Cardiac atrium fibroblast (primary cell): ENCODE measurements around the gene NFKBIZ. TPM values are rescaled to one million over a fixed set of nuclear protein-coding genes. Genes with fewer than 3 reads are reported as not detected.

ENCODE experiments used
- total RNA-seq: library from RNA; depleted of rRNA; stranded (reverse); fragments of >200 nt; gene quantifications from 2 replicates; pipeline ENCODE4 v1.2.3, GENCODE V29; 2015

The NFKBIZ gene, protein sequence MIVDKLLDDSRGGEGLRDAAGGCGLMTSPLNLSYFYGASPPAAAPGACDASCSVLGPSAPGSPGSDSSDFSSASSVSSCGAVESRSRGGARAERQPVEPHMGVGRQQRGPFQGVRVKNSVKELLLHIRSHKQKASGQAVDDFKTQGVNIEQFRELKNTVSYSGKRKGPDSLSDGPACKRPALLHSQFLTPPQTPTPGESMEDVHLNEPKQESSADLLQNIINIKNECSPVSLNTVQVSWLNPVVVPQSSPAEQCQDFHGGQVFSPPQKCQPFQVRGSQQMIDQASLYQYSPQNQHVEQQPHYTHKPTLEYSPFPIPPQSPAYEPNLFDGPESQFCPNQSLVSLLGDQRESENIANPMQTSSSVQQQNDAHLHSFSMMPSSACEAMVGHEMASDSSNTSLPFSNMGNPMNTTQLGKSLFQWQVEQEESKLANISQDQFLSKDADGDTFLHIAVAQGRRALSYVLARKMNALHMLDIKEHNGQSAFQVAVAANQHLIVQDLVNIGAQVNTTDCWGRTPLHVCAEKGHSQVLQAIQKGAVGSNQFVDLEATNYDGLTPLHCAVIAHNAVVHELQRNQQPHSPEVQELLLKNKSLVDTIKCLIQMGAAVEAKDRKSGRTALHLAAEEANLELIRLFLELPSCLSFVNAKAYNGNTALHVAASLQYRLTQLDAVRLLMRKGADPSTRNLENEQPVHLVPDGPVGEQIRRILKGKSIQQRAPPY
- total RNA-seq = 39.2 and 47.1 TPM in 2 replicates

DNA sequence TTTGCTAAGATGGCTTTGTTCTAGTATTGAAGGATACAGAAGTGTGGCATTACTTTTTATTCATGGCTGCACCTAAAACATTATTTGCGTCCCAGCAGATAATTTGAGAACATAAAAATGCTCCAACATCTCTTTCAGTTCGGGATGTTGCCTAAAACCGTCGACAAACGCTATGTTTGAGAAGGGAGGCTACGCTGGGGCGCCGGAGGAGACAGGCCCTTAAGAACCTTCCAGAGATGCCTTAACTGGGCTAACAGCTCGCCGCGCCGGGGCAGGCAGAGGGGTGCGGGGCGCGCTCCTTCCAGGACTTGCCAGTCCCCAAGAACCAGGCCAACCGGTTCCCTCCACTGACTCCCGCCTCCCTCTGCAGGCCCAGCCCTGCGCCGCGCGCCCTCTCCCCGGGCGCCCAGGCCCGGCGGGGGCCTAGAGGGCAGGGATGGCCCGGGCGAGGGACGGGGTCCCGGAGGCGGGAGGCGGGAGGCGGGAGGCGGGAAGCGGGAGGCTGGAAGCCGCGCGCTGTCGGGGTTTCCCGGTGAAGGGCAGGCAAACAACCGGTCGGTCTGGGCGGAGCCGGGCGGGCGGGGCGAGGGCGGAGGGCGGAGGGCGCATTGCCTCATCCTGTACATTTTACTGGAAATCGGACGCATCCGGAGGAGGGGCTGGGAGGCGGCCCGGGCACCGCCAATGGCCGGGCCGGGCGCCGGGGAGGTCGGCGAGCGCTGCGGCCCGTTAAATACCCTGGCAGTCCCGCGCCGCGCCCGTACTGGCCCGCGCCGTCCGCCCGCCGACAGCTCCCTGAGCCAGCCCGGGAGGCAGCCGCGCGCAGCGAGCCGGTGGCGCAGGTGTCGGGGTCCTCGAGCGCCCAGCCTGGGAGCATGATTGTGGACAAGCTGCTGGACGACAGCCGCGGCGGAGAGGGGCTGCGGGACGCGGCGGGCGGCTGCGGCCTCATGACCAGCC lies at the start of gene NFKBIZ:
TSS of gene NFKBIZ (plus strand) at position 761 of the 960 bp plus-strand sequence. CDS start at position 876, 115 bp downstream.

Other genes with a start within 250 kb of the NFKBIZ start
- 11.2 and 14.3 TPM in 2 replicates for gene ZBTB11, start 172.4 kb upstream of the NFKBIZ start, total RNA-seq
- 1,414 and 1,614 TPM in 2 replicates for gene RPL24, start 162.8 kb upstream of the NFKBIZ start, total RNA-seq
- 6.0 and 6.9 TPM in 2 replicates for gene CEP97, start 124.9 kb upstream of the NFKBIZ start, total RNA-seq
- 13.7 and 21.4 TPM in 2 replicates for gene NXPE3, start 70.3 kb upstream of the NFKBIZ start, total RNA-seq